Liver (tissue), 9 donors: ENCODE results near the gene HIGD1A. TPM values are rescaled to one million over a fixed set of nuclear protein-coding genes. Genes with fewer than 3 reads are reported as not detected.

Source experiments
- DNase-seq: peaks from one replicate; pipeline ENCODE4 v3.0.0-alpha.2; 2017; ENCODE audit warnings: low spot score
- H3K27ac ChIP-seq, 2 donors: one replicate each; pipeline ENCODE4 v1.7.0; 2013; ENCODE audit warnings: inconsistent platforms in 2 of 2, low read length in 2 of 2, control low read depth in 1 of 2, low read depth in 1 of 2, mild to moderate bottlenecking in 1 of 2
- H3K27me3 ChIP-seq, 4 donors: one replicate each; pipeline versions ENCODE4 v1.6.1 to v1.7.0; 2013; ENCODE audit warnings: low read length in 3 of 4, inconsistent platforms in 1 of 4, mild to moderate bottlenecking in 1 of 4, moderate library complexity in 1 of 4; ENCODE audit not compliant: control insufficient read depth in 4 of 4, insufficient read depth in 4 of 4
- H3K36me3 ChIP-seq, 4 donors: one replicate each; pipeline versions ENCODE4 v1.6.1 to v1.7.0; 2013; ENCODE audit warnings: low read length in 3 of 4, mild to moderate bottlenecking in 3 of 4, low read depth in 1 of 4, moderate library complexity in 1 of 4; ENCODE audit not compliant: control insufficient read depth in 4 of 4, insufficient read depth in 3 of 4
- H3K4me1 ChIP-seq, 4 donors: one replicate each; pipeline versions ENCODE4 v1.6.1 to v1.7.0; 2013; ENCODE audit warnings: low read length in 3 of 4, mild to moderate bottlenecking in 3 of 4, moderate library complexity in 1 of 4; ENCODE audit not compliant: control insufficient read depth in 4 of 4, insufficient read depth in 4 of 4
- H3K4me3 ChIP-seq, 3 donors: one replicate each; pipeline versions ENCODE4 v1.6.1 to v1.7.0; 2013; ENCODE audit warnings: low read length in 3 of 3, control low read depth in 1 of 3, low read depth in 1 of 3, mild to moderate bottlenecking in 1 of 3
- H3K9ac ChIP-seq, 2 donors: one replicate each; pipeline ENCODE4 v1.7.0; 2013; ENCODE audit warnings: low read length in 2 of 2, mild to moderate bottlenecking in 2 of 2, moderate library complexity in 2 of 2, control low read depth in 1 of 2, low read depth in 1 of 2
- H3K9me3 ChIP-seq, 4 donors: one replicate each; pipeline versions ENCODE4 v1.6.1 to v1.7.0; 2013; ENCODE audit warnings: low read length in 3 of 4; ENCODE audit not compliant: control insufficient read depth in 4 of 4
- CTCF ChIP-seq: fragments of 150-350 bp; IDR thresholded peaks from 2 replicates; pipeline ENCODE4 v1.5.1; 2017; ENCODE audit warnings: improper control_type of control experiment, low read depth, low read length; ENCODE audit not compliant: missing input control
- FOXA1 ChIP-seq: IDR thresholded peaks from 2 replicates; pipeline ENCODE4 v1.6.1; 2016; ENCODE audit warnings: antibody characterized with exemption
- FOXA2 ChIP-seq: IDR thresholded peaks from 2 replicates; pipeline ENCODE4 v1.6.1; 2016; ENCODE audit warnings: antibody characterized with exemption
- GABPA ChIP-seq, 2 donors: IDR thresholded peaks in 1 of 2; conservative IDR thresholded peaks in 1 of 2; 2 replicates each; pipeline ENCODE4 v1.6.1; 2016; ENCODE audit warnings: antibody characterized with exemption in 2 of 2, mild to moderate bottlenecking in 1 of 2, moderate library complexity in 1 of 2
- HNF4G ChIP-seq: IDR thresholded peaks from 2 replicates; pipeline ENCODE4 v1.6.1; 2016; ENCODE audit warnings: antibody characterized with exemption
- JUND ChIP-seq, 2 donors: IDR thresholded peaks; 2 replicates each; pipeline ENCODE4 v1.6.1; 2016; ENCODE audit warnings: antibody characterized with exemption in 2 of 2
- MAX ChIP-seq: IDR thresholded peaks from 2 replicates; pipeline ENCODE4 v1.6.1; 2016; ENCODE audit warnings: antibody characterized with exemption
- NR2F2 ChIP-seq: IDR thresholded peaks from 2 replicates; pipeline ENCODE4 v1.6.1; 2016; ENCODE audit warnings: antibody characterized with exemption
- RAD21 ChIP-seq, 2 donors: IDR thresholded peaks; 2 replicates each; pipeline ENCODE4 v1.6.1; 2016; ENCODE audit warnings: antibody characterized with exemption in 2 of 2, mild to moderate bottlenecking in 2 of 2
- REST ChIP-seq: IDR thresholded peaks from 2 replicates; pipeline ENCODE4 v1.6.1; 2016; ENCODE audit warnings: antibody characterized with exemption, mild to moderate bottlenecking
- RXRA ChIP-seq, 2 donors: IDR thresholded peaks; 2 replicates each; pipeline ENCODE4 v1.6.1; 2017 to 2018; ENCODE audit warnings: antibody characterized with exemption in 2 of 2, mild to moderate bottlenecking in 1 of 2
- SP1 ChIP-seq: IDR thresholded peaks from 2 replicates; pipeline ENCODE4 v1.6.1; 2018; ENCODE audit warnings: antibody characterized with exemption, mild to moderate bottlenecking
- TAF1 ChIP-seq: conservative IDR thresholded peaks from 2 replicates; pipeline ENCODE4 v1.6.1; 2016; ENCODE audit warnings: antibody characterized with exemption, mild to moderate bottlenecking
- YY1 ChIP-seq: IDR thresholded peaks from 2 replicates; pipeline ENCODE4 v1.6.1; 2016; ENCODE audit warnings: antibody characterized with exemption, mild to moderate bottlenecking
- ZBTB33 ChIP-seq: IDR thresholded peaks from 2 replicates; pipeline ENCODE4 v1.6.1; 2016; ENCODE audit warnings: antibody characterized with exemption
- WGBS: extraction: QIAGEN DNeasy Blood & Tissue Kit; methylation state at CpG from one replicate; pipeline ENCODE4 v1.1.7; 2013; 5-methylcytosine and 5-hydroxymethylcytosine counted together
- polyA plus RNA-seq, 2 donors: library from polyadenylated mRNA; stranded (reverse) in 1 of 2; unstranded in 1 of 2; fragments of 200-250 nt in 1 of 2; fragments of >200 nt in 1 of 2; fragmentation: Nextera tagmentation in 1 of 2; extraction: Ambion mirVana in 1 of 2; gene quantifications; one replicate each; pipeline versions ENCODE4 v1.2.1 to v1.2.3, GENCODE V29; 2013 to 2015
- total RNA-seq, 2 donors: library from RNA; depleted of rRNA; stranded (reverse); fragments of >200 nt; gene quantifications; one replicate each; pipeline ENCODE4 v1.2.3, GENCODE V29; 2014
- donor health status: healthy.
- donor health status: healthy.
- donor health status: healthy.
- donor health status: healthy.
- donor health status: healthy.

HIGD1A gene
- total and polyA plus RNA-seq, 4 donors = 117 to 256 (median 245) TPM

GRCh38 chr3:42778644-42779043 is 25.6 kb downstream of the HIGD1A start (continued):
- TF ChIP-seq ZBTB33 = no peak

GRCh38 chr3:42773409-42773751 is 30.9 kb downstream of the HIGD1A start:
- TF ChIP-seq YY1 (peak; percentile 10), FOXA1 (no peak), REST (peak; percentile 11)
- H3K4me1 ChIP-seq = peaks cover 0 to 8% (median 5%) of the 10 kb centered on the region in 4 donors
- H3K27me3 ChIP-seq = no peaks in the 10 kb centered on the region
- no peaks in the 10 kb centered on the region for H3K36me3 ChIP-seq
- peak overlapping the region; percentile 50 to 67 (median 54) for H3K4me3 ChIP-seq
- peak overlapping the region; percentile 50 to 87 for H3K27ac ChIP-seq
- WGBS = 13% methylated on average over 6 of the region's 6 CpGs
- no peaks in the 10 kb centered on the region for H3K9me3 ChIP-seq
- peak overlapping the region in 1 of 2 donors; percentile 92 for H3K9ac ChIP-seq
- no peak for DNase-seq

DNA sequence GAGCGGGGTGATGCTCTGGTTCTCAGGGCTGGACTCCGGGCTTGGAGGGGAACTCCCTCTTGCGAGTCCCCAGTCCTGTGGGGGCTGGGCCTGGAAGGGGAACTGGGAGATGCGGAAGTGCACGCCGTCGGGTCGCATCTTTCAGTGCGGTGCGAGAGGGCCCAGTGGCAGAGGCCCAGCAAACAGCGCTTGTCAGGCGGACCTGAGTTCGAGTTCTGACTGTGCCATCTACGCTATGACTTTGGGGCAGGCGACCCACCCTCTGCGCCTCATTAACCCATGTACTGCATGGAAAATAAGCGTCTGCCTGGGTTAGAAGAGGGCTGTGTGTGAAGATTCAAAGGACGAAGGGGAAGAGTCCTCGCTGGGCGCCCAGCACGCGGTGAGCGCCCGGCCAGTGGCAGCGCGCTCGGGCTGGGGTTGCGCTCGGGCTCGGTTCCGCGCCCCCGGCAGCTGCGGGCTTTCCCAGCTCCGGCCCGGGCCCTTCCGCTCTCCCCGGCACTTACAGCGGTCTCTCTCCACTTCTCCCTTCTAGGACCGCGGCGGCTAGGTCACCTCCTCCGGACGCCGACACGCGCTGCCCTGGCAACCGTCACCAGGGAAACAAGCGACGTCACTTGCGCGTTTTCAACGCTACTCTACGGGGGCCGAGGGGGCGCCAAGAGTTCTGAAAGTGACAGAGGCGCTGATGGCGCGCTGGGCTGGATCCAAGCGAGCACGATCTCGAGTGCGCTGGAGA is 31.5 kb downstream of the HIGD1A start, which contains the start of gene CCDC13:
TSS of gene CCDC13 (minus strand) at position 584 of the 739 bp plus-strand sequence. CDS start 14,908 bp downstream, outside the sequence.
- Histone ChIP-seq H3K36me3 (no peaks in the 10 kb centered on the region), H3K27me3 (no peaks in the 10 kb centered on the region), H3K9me3 (no peaks in the 10 kb centered on the region), H3K4me1 (peaks cover 0 to 8% (median 5%) of the 10 kb centered on the region in 4 donors), H3K27ac (peak within 1 kb of the TSS; percentile 74 to 87), H3K9ac (peak within 1 kb of the TSS; percentile 47 to 92), H3K4me3 (peak within 1 kb of the TSS; percentile 50 to 67 (median 54))
- DNase-seq = peak; percentile 90
- 8% methylated on average over 63 of the region's 63 CpGs for WGBS
- TF ChIP-seq SP1 = peak; percentile 36
- no peak for TF ChIP-seq FOXA2
- no peak for TF ChIP-seq NR2F2
- no peak for TF ChIP-seq FOXA1
- TF ChIP-seq MAX = peak; percentile 82
- TF ChIP-seq RXRA (IDR thresholded peaks at IDR 0.05) = peak in 1 of 2 donors; percentile 30
- TF ChIP-seq ZBTB33 = peak; percentile 73
- peak; percentile 79 for TF ChIP-seq REST
- no peak for TF ChIP-seq CTCF
- TF ChIP-seq GABPA (IDR thresholded peaks at IDR 0.05 in 1 of 2, conservative IDR thresholded peaks at IDR 0.05 in 1 of 2) = no peak
- TF ChIP-seq HNF4G = no peak
- peak; percentile 92 for TF ChIP-seq YY1
- peak; percentile 14 to 23 for TF ChIP-seq RAD21 (IDR thresholded peaks at IDR 0.05)
- no peak for TF ChIP-seq JUND (IDR thresholded peaks at IDR 0.05)
- no peak for TF ChIP-seq TAF1
